Measurements from ENCODE around the gene TMEM116.
"Not testable (repeated sequence)": the region's sequence is repeated elsewhere in the genome, so short reads cannot be mapped to it uniquely, and the experiment has no call there.

Gene TMEM116

GRCh38 chr12:112009596-112009995 lies 3.4 kb downstream of the TMEM116 start:
- not testable (repeated sequence) for DNase-seq (ENCODE audit: low spot score)

GRCh38 chr12:112008918-112009317 lies 4.0 kb downstream of the TMEM116 start:
- DNase-seq (ENCODE audit: low spot score), result no peak

- DNase-seq (ENCODE audit: low spot score), result no peak
Measured at GRCh38 chr12:112007945-112008344, 5.0 kb downstream of the TMEM116 start.

DNA sequence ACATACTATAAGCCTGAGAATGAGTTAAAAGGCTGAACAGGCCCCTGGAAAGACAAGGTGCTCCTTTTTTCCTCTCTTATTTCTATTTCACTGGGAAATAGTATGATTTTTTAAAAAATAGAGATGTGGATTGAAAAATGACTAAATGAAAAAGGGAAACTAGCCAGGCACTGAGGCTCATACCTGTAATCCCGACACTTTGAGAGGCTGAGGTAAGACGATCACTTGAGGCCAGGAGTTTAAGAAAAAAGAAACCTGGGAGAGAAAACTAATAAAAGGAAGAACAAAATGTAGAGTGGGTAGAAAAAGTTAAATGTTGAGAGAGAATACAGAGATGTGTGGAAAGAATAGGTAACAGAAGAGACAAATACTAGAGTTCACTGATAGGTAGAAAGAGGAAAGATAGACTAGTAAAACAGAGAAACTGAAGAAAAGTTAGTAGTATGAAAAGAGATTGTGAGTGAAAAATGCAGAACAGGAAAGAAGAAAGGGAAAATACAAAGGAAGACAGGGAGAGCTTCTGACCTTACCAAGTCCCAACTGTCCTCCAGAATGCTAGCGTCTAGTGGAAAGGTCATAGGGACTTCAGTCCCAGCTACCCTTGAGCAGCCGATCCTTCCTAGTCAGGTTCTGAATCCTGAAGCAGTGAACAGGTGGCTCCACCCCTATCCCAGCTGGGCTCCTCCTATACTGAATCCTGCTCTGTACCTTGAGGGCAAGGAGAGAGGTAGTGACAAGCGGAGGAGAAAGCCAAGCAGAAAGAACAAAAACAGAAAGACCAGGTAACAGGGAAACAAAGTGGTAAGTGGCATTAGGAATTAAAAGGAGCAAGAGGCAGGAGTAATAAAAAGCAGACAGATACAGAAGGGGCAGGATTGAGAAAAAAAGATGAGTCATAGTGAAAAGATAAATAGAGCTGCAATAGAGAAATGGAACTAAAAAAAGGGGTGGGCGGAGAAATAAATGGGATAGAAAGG lies 7.3 kb downstream of the TMEM116 start:
- no peak for DNase-seq (ENCODE audit: low spot score)

- no peak for DNase-seq (ENCODE audit: low spot score)
Measured at GRCh38 chr12:112004041-112004440, 8.9 kb downstream of the TMEM116 start.

DNA sequence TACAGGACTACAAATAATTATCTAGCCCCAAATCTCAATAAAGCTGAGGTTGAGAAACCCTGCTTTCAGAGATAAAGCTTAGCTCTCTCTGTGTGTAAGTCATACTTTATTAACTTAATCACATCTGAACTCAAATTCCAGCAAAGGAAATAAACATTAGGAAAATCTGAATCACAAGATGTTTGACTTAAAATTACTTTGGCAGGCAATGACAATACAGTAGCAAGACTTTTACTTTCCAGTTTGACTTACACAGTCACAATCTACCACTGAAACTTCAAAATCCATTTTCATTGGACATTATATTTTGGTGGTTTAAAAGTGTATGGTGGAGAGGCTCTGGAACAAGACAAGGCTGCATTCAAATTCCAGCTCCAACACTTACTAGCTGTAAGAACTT lies 11.4 kb downstream of the TMEM116 start:
- no peak for DNase-seq (ENCODE audit: low spot score)

GRCh38 chr12:112000820-112001219 lies 12.1 kb downstream of the TMEM116 start:
- no peak for DNase-seq (ENCODE audit: low spot score)

DNA sequence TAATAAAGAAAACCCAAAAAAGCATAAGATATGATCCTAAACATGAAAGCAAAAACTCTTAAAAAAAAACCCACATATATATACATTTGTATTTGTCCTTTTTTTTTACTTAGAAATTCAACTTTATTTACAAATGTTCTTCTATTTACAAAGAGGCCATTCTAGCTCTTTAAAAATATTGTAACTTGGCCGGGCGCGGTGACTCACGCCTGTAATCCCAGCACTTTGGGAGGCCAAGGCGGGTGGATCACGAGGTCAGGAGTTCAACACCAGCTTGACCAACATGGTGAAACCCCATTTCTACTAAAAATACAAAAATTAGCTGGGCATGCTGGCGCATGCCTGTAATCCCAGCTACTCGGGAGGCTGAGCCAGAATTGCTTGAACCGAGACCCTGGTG lies 13.8 kb downstream of the TMEM116 start:
- DNase-seq (ENCODE audit: low spot score), result not testable (repeated sequence)

DNA sequence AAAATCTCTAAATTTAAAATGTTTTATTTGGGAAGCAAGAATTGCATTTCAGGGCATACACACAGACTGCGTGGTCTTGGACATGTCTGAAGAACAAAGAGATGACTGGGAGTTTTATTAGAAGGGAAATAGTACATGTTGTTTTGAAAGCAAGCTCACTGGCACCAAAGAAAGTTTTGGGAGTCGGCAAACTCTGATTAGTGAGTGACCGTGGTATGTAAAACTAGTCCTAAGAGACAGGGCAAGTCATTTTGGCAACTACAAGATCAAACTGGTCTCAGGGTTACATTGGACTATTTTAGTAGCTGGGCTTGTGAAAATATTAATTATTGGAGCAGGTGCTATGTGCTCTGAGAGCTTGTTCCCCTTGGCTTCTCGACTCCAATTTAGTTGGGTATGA lies 14.9 kb downstream of the TMEM116 start:
- DNase-seq (ENCODE audit: low spot score), result no peak

DNA sequence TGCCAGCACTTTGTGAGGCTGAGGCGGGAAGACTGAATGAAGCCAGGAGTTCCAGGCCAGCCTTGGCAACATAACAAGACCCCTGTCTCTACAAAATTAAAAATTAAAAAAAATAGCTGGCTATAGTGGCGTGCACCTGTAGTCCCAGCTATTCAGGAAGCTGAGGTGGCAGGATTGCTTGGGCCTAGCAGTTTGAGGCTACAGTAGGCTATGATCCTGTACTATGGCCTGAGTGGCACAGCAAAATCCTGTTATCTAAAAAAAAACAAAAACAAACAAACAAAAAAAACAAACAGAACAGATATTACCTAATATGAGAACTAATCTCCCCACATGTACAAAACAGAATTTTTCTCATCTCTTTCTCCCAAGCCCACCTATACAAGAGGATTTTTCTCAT lies 15.7 kb downstream of the TMEM116 start:
- DNase-seq (ENCODE audit: low spot score), result no peak

GRCh38 chr12:111995782-111996480 lies 17.0 kb downstream of the TMEM116 start:
- DNase-seq (ENCODE audit: low spot score), result no peak

DNA sequence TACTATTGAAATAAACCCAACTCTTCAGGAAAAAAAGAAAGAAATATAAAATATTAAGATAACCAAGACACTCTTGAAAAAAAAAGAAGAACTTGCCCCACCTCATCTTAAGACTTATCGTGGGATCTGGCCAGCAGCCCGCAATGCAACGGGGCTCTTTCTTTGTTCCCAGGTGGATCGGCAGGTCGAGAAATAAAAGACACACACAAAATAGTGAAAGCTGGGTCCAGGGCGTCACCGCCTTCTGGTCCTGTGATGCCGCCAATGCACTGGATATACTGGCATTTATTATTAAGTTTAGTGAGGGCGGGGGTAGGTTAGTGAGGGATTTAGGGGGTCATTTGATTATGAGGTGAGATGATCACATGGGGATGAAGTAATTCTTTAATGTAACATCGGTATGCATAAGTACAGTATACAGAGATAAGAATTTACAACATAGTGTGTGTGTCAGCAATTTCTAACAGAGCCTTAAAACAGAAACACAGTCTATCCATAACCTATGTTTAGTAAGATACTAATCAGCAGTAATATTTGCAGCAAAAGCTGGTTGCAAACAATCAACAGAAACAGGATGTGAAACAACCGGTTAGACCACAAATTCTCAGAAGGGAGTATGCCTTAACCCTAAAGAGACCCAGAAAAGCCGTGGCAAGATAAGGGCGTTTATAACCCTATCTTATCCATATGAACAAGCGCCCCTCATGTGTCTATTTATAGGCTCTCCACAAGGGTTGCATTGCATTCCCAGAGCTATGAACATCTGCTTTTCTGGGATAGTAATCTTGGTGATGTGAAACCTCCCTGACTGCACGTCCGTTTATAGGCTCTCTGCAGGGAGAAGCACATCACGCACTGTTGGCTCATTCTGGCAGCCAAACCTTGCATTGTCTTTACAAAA lies 18.5 kb downstream of the TMEM116 start:
- DNase-seq (ENCODE audit: low spot score), result not testable (repeated sequence)

DNA sequence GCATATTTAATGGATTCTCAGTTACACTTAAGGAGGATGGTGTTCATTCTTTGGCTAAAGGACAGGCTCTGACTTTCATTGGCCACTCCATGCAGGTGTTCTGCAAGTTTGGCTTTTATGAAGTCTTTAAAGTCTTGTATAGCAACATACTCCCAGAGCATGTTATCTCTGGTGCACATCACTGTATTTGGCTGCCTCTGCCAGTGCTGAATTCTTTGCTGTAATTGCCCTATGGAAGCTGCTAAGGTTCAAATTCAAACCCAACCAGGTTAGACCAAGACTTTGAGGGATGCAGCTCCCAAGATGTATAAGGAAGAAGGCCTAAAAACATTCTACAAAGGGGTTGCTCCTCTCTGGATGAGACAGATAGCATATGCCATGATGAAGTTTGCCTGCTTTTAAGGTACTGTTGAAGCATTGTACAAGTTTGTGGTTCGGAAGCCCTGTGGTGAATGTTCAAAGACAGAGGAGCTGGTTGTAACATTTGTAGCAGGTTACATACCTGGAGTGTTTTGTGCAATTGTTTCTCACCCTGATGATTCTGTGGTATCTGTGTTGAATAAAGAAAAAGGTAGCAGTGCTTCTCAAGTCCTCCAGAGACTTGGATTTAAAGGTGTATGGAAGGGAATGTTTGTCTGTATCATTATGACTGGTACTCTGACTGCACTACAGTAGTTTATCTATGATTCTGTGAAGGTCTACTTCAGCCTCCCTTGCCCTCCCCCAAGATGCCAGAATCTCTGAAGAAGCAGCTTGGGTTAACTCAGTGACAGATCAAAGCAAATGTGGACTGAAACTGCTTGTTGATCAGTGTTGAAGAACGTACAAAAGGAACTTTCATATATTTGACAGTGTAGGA lies 19.4 kb downstream of the TMEM116 start:
- no peak for DNase-seq (ENCODE audit: low spot score)

GRCh38 chr12:111992464-111992863 lies 20.5 kb downstream of the TMEM116 start:
- no peak for DNase-seq (ENCODE audit: low spot score)

DNA sequence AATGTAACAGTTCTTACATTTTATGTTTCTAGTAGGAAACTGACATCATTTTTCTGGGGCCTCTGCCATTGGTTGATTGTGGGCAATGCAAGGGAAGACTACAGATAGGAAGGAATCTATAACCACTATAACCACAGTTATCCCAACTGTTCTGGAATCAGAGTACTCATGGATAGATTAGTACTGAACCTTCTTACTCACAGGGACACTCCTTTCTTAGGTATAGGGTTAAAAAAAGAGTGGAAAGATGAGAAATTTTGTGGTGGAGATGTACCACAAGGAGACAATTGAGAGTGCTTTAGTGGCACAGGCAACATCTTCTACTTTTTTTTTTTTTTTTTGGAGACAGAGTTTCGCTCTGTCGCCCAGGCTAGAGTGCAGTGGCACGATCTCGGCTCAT lies 21.0 kb downstream of the TMEM116 start:
- no peak for DNase-seq (ENCODE audit: low spot score)

DNA sequence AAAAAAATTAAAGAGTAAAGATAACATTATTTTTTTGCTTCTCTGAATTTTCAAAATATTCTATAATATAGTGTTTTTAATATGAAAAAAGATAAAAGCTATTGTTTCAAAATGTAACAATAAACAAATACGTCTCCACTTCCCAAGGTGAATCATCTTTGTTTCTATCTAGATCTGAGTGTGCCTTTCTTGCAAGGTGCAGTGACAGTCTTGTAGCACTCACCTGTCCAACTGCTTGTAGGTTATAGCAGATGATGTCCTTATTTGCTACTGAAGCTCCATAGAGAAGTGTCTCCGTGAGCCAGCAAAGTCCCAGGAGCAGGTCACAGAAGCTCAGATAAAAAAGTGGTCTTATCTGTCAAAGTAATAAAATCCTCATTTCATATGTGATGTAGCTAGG lies 21.4 kb downstream of the TMEM116 start:
- DNase-seq (ENCODE audit: low spot score), result no peak

DNA sequence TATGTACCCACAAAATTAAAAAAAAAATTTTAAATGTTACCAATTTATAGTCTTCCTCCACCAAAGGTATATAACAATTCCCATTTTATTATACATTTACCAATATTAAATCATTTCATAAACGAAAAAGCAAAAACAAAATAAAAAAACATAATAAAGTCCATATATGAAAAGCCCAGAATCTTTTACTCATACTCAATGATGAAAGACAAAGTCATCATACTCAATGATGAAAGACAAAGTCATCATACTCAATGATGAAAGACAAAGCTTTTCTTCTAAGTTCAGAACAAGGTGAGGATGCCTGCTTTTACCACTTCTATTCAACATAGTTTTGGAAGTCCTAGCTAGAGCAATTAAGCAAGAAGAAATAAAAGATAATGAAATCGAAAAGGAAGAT lies 28.1 kb downstream of the TMEM116 start:
- no peak for DNase-seq (ENCODE audit: low spot score)

GRCh38 chr12:111981987-111982386 lies 31.0 kb downstream of the TMEM116 start:
- no peak for DNase-seq (ENCODE audit: low spot score)

- no peak for DNase-seq (ENCODE audit: low spot score)
Measured at GRCh38 chr12:111980598-111980997, 32.4 kb downstream of the TMEM116 start.

GRCh38 chr12:111978545-111978944 lies 34.4 kb downstream of the TMEM116 start:
- DNase-seq (ENCODE audit: low spot score), result no peak

- no peak for DNase-seq (ENCODE audit: low spot score)
Measured at GRCh38 chr12:111976860-111977259, 36.1 kb downstream of the TMEM116 start.
